ENCODE measurements around the gene CDHR3. TPM values are rescaled to one million over a fixed set of nuclear protein-coding genes. Genes with fewer than 3 reads are reported as not detected.
A peak's percentile ranks its signal among the peaks of the same experiment; 100 is the strongest.

Gene CDHR3
- total RNA-seq, 1 experiment from 2014 or later, result not detected

GRCh38 chr7:105932835-105933477, 30.1 kb upstream of the CDHR3 start:
- Histone ChIP-seq H3K79me2 (ENCODE audit: low read length) (no peaks in the 10 kb centered on the region), H3K27ac (ENCODE audit: low read length) (no peak overlapping the region), H3K4me1 (ENCODE audit: low read length) (peaks cover 9% of the 10 kb centered on the region), H3K9me2 (replicated peaks; ENCODE audit: insufficient read depth, low read length) (no peaks in the 10 kb centered on the region), H3K36me3 (ENCODE audit: insufficient read depth, low read length) (no peaks in the 10 kb centered on the region), H3K27me3 (ENCODE audit: low read length) (no peaks in the 10 kb centered on the region), H3K9ac (ENCODE audit: low read length) (no peak overlapping the region), H2AFZ (ENCODE audit: low read length) (no peak overlapping the region), H3K4me2 (ENCODE audit: low read depth, low read length, poor library complexity, severe bottlenecking) (no peak overlapping the region), H3K9me3 (ENCODE audit: low read length) (no peaks in the 10 kb centered on the region), H3K4me3 (ENCODE audit: low read length) (no peak overlapping the region), H4K20me1 (ENCODE audit: insufficient read depth, low read depth, low read length) (no peaks in the 10 kb centered on the region)
- no peak for DNase-seq

GRCh38 chr7:105934572-105935185, 28.4 kb upstream of the CDHR3 start:
- H3K4me1 ChIP-seq (ENCODE audit: low read length), result peaks cover 9% of the 10 kb centered on the region
- no peaks in the 10 kb centered on the region for H3K9me2 ChIP-seq (replicated peaks; ENCODE audit: insufficient read depth, low read length)
- no peaks in the 10 kb centered on the region for H3K36me3 ChIP-seq (ENCODE audit: insufficient read depth, low read length)
- H3K27ac ChIP-seq (ENCODE audit: low read length), result no peak overlapping the region
- no peaks in the 10 kb centered on the region for H3K9me3 ChIP-seq (ENCODE audit: low read length)
- H4K20me1 ChIP-seq (ENCODE audit: insufficient read depth, low read depth, low read length), result no peaks in the 10 kb centered on the region
- no peak overlapping the region for H2AFZ ChIP-seq (ENCODE audit: low read length)
- H3K4me2 ChIP-seq (ENCODE audit: low read depth, low read length, poor library complexity, severe bottlenecking), result no peak overlapping the region
- DNase-seq, result peak; percentile 70
- H3K27me3 ChIP-seq (ENCODE audit: low read length), result no peaks in the 10 kb centered on the region
- no peak overlapping the region for H3K9ac ChIP-seq (ENCODE audit: low read length)
- no peak overlapping the region for H3K4me3 ChIP-seq (ENCODE audit: low read length)
- no peaks in the 10 kb centered on the region for H3K79me2 ChIP-seq (ENCODE audit: low read length)

- Histone ChIP-seq H3K79me2 (ENCODE audit: low read length) (no peaks in the 10 kb centered on the region), H3K27ac (ENCODE audit: low read length) (no peak overlapping the region), H2AFZ (ENCODE audit: low read length) (no peak overlapping the region), H3K4me1 (ENCODE audit: low read length) (peaks cover 9% of the 10 kb centered on the region), H3K4me2 (ENCODE audit: low read depth, low read length, poor library complexity, severe bottlenecking) (no peak overlapping the region), H3K9me3 (ENCODE audit: low read length) (no peaks in the 10 kb centered on the region), H3K27me3 (ENCODE audit: low read length) (no peaks in the 10 kb centered on the region), H3K36me3 (ENCODE audit: insufficient read depth, low read length) (no peaks in the 10 kb centered on the region), H4K20me1 (ENCODE audit: insufficient read depth, low read depth, low read length) (no peaks in the 10 kb centered on the region), H3K9ac (ENCODE audit: low read length) (no peak overlapping the region), H3K9me2 (replicated peaks; ENCODE audit: insufficient read depth, low read length) (no peaks in the 10 kb centered on the region), H3K4me3 (ENCODE audit: low read length) (no peak overlapping the region)
- no peak for DNase-seq
These were observed 27.8 kb upstream of the CDHR3 start for GRCh38 chr7:105935250-105935649.

- Histone ChIP-seq H3K9me2 (replicated peaks; ENCODE audit: insufficient read depth, low read length) (no peaks in the 10 kb centered on the region), H3K27ac (ENCODE audit: low read length) (no peak overlapping the region), H2AFZ (ENCODE audit: low read length) (no peak overlapping the region), H3K4me2 (ENCODE audit: low read depth, low read length, poor library complexity, severe bottlenecking) (no peak overlapping the region), H3K9me3 (ENCODE audit: low read length) (no peaks in the 10 kb centered on the region), H4K20me1 (ENCODE audit: insufficient read depth, low read depth, low read length) (no peaks in the 10 kb centered on the region), H3K27me3 (ENCODE audit: low read length) (no peaks in the 10 kb centered on the region), H3K4me1 (ENCODE audit: low read length) (peaks cover 9% of the 10 kb centered on the region), H3K4me3 (ENCODE audit: low read length) (no peak overlapping the region), H3K36me3 (ENCODE audit: insufficient read depth, low read length) (no peaks in the 10 kb centered on the region), H3K9ac (ENCODE audit: low read length) (no peak overlapping the region), H3K79me2 (ENCODE audit: low read length) (no peaks in the 10 kb centered on the region)
- no peak for DNase-seq
These were observed 25.7 kb upstream of the CDHR3 start for GRCh38 chr7:105937411-105937810.

GRCh38 chr7:105940109-105940508, 23.0 kb upstream of the CDHR3 start:
- H3K79me2 ChIP-seq (ENCODE audit: low read length), result no peaks in the 10 kb centered on the region
- no peak overlapping the region for H3K4me3 ChIP-seq (ENCODE audit: low read length)
- H3K9me2 ChIP-seq (replicated peaks; ENCODE audit: insufficient read depth, low read length), result no peaks in the 10 kb centered on the region
- no peaks in the 10 kb centered on the region for H3K4me1 ChIP-seq (ENCODE audit: low read length)
- H3K36me3 ChIP-seq (ENCODE audit: insufficient read depth, low read length), result no peaks in the 10 kb centered on the region
- H3K27ac ChIP-seq (ENCODE audit: low read length), result no peak overlapping the region
- no peaks in the 10 kb centered on the region for H3K9me3 ChIP-seq (ENCODE audit: low read length)
- no peaks in the 10 kb centered on the region for H3K27me3 ChIP-seq (ENCODE audit: low read length)
- no peak for DNase-seq
- H3K9ac ChIP-seq (ENCODE audit: low read length), result no peak overlapping the region
- H3K4me2 ChIP-seq (ENCODE audit: low read depth, low read length, poor library complexity, severe bottlenecking), result no peak overlapping the region
- H2AFZ ChIP-seq (ENCODE audit: low read length), result no peak overlapping the region
- no peaks in the 10 kb centered on the region for H4K20me1 ChIP-seq (ENCODE audit: insufficient read depth, low read depth, low read length)

- no peaks in the 10 kb centered on the region for H3K4me1 ChIP-seq (ENCODE audit: low read length)
- no peaks in the 10 kb centered on the region for H3K27me3 ChIP-seq (ENCODE audit: low read length)
- H4K20me1 ChIP-seq (ENCODE audit: insufficient read depth, low read depth, low read length), result no peaks in the 10 kb centered on the region
These were observed 21.5 kb upstream of the CDHR3 start for GRCh38 chr7:105941596-105941995.

GRCh38 chr7:105943486-105943885, 19.6 kb upstream of the CDHR3 start:
- no peak overlapping the region for H2AFZ ChIP-seq (ENCODE audit: low read length)
- no peaks in the 10 kb centered on the region for H4K20me1 ChIP-seq (ENCODE audit: insufficient read depth, low read depth, low read length)
- no peak overlapping the region for H3K27ac ChIP-seq (ENCODE audit: low read length)
- no peak for DNase-seq
- no peaks in the 10 kb centered on the region for H3K27me3 ChIP-seq (ENCODE audit: low read length)
- no peak overlapping the region for H3K4me2 ChIP-seq (ENCODE audit: low read depth, low read length, poor library complexity, severe bottlenecking)
- no peak overlapping the region for H3K9ac ChIP-seq (ENCODE audit: low read length)
- no peaks in the 10 kb centered on the region for H3K9me3 ChIP-seq (ENCODE audit: low read length)
- no peaks in the 10 kb centered on the region for H3K4me1 ChIP-seq (ENCODE audit: low read length)
- no peaks in the 10 kb centered on the region for H3K9me2 ChIP-seq (replicated peaks; ENCODE audit: insufficient read depth, low read length)
- no peaks in the 10 kb centered on the region for H3K36me3 ChIP-seq (ENCODE audit: insufficient read depth, low read length)
- H3K4me3 ChIP-seq (ENCODE audit: low read length), result no peak overlapping the region
- H3K79me2 ChIP-seq (ENCODE audit: low read length), result no peaks in the 10 kb centered on the region

More at GRCh38 chr7:105941596-105941995, 21.5 kb upstream of the CDHR3 start:
- H3K79me2 ChIP-seq (ENCODE audit: low read length), result no peaks in the 10 kb centered on the region
- no peak overlapping the region for H2AFZ ChIP-seq (ENCODE audit: low read length)
- DNase-seq, result no peak
- H3K4me2 ChIP-seq (ENCODE audit: low read depth, low read length, poor library complexity, severe bottlenecking), result no peak overlapping the region
- H3K36me3 ChIP-seq (ENCODE audit: insufficient read depth, low read length), result no peaks in the 10 kb centered on the region
- H3K4me3 ChIP-seq (ENCODE audit: low read length), result no peak overlapping the region
- H3K27ac ChIP-seq (ENCODE audit: low read length), result no peak overlapping the region
- H3K9me3 ChIP-seq (ENCODE audit: low read length), result no peaks in the 10 kb centered on the region
- no peak overlapping the region for H3K9ac ChIP-seq (ENCODE audit: low read length)
- no peaks in the 10 kb centered on the region for H3K9me2 ChIP-seq (replicated peaks; ENCODE audit: insufficient read depth, low read length)

- H3K4me3 ChIP-seq (ENCODE audit: low read length), result no peak overlapping the region
- no peaks in the 10 kb centered on the region for H3K4me1 ChIP-seq (ENCODE audit: low read length)
- H3K9me2 ChIP-seq (replicated peaks; ENCODE audit: insufficient read depth, low read length), result no peaks in the 10 kb centered on the region
- no peaks in the 10 kb centered on the region for H4K20me1 ChIP-seq (ENCODE audit: insufficient read depth, low read depth, low read length)
- no peak overlapping the region for H3K9ac ChIP-seq (ENCODE audit: low read length)
- DNase-seq, result no peak
- H3K36me3 ChIP-seq (ENCODE audit: insufficient read depth, low read length), result no peaks in the 10 kb centered on the region
- no peak overlapping the region for H3K27ac ChIP-seq (ENCODE audit: low read length)
- no peak overlapping the region for H3K4me2 ChIP-seq (ENCODE audit: low read depth, low read length, poor library complexity, severe bottlenecking)
- no peaks in the 10 kb centered on the region for H3K27me3 ChIP-seq (ENCODE audit: low read length)
- H3K79me2 ChIP-seq (ENCODE audit: low read length), result no peaks in the 10 kb centered on the region
- no peaks in the 10 kb centered on the region; the same call in 1 of the 2 replicates for H3K9me3 ChIP-seq (ENCODE audit: low read length)
- no peak overlapping the region for H2AFZ ChIP-seq (ENCODE audit: low read length)
These were observed 17.2 kb upstream of the CDHR3 start for GRCh38 chr7:105945848-105946247.

All from Karpas-422 (cell line).